OCI-LY3 (cell line): Measurements from ENCODE around the gene LDAH.

ENCODE experiments used
- H2AFZ ChIP-seq: fragments of 200-600, 300-600 bp; shearing (Covaris generic); 2 replicates; pipeline ENCODE4 v1.6.0; 2014; ENCODE audit warnings: antibody characterized with exemption, low read depth, low read length
- H3K27ac ChIP-seq: fragments of 200-600, 300-600 bp; sonication (generic); 2 replicates; pipeline ENCODE4 v1.5.1; 2014; ENCODE audit warnings: mild to moderate bottlenecking, low read length, moderate library complexity, mixed read lengths
- H3K27me3 ChIP-seq: fragments of 200-600, 300-600 bp; sonication (generic); 2 replicates; pipeline ENCODE4 v1.6.1; 2014; ENCODE audit warnings: low read depth, low read length, mixed read lengths
- H3K36me3 ChIP-seq: fragments of 200-600, 300-600 bp; sonication (generic); replicated peaks from 2 replicates; pipeline ENCODE3; 2014; ENCODE audit warnings: low read depth, low read length, mixed read lengths
- H3K4me1 ChIP-seq: fragments of 300-600, 200-600 bp; sonication (generic); 2 replicates; pipeline ENCODE4 v1.6.1; 2014; ENCODE audit warnings: low read length, mixed read lengths
- H3K4me2 ChIP-seq: fragments of 200-600, 300-600 bp; sonication (generic); 2 replicates; pipeline ENCODE4 v1.6.1; 2014; ENCODE audit warnings: low read length, mixed read lengths
- H3K4me3 ChIP-seq: fragments of 300-600, 200-600 bp; sonication (generic); 2 replicates; pipeline ENCODE4 v1.5.1; 2014; ENCODE audit warnings: antibody characterized with exemption, mild to moderate bottlenecking, low read length, moderate library complexity
- H3K79me2 ChIP-seq: fragments of 300-600, 200-600 bp; shearing (Covaris generic); 2 replicates; pipeline ENCODE4 v1.6.1; 2014; ENCODE audit warnings: mild to moderate bottlenecking, low read length, mixed read lengths
- H3K9ac ChIP-seq: fragments of 300-600, 200-600 bp; shearing (Covaris generic); 2 replicates; pipeline ENCODE4 v1.6.0; 2014; ENCODE audit warnings: mild to moderate bottlenecking, low read length, moderate library complexity
- H3K9me3 ChIP-seq: fragments of 200-600, 300-600 bp; shearing (Covaris generic); 2 replicates; pipeline ENCODE4 v1.6.1; 2014; ENCODE audit warnings: low read length, mixed read lengths; ENCODE audit not compliant: insufficient read depth
- H4K20me1 ChIP-seq: fragments of 200-600, 300-600 bp; sonication (generic); 2 replicates; pipeline ENCODE4 v1.6.1; 2016; ENCODE audit warnings: low read length, mixed read lengths; ENCODE audit not compliant: insufficient read depth
- EZH2phosphoT487 ChIP-seq: fragments of 200-600 bp; shearing (Covaris generic); IDR thresholded peaks from 2 replicates; pipeline ENCODE4 v1.6.1; 2018; ENCODE audit warnings: antibody characterized with exemption, mixed run types, low read depth
- TF ChIP-seq, protein P1 (sequence below): fragments of 200-600, 300-600 bp; sonication (generic); IDR thresholded peaks from 2 replicates; pipeline ENCODE4 v1.5.1; 2014; ENCODE audit warnings: antibody characterized with exemption, low read length, low read depth

Gene LDAH

DNA sequence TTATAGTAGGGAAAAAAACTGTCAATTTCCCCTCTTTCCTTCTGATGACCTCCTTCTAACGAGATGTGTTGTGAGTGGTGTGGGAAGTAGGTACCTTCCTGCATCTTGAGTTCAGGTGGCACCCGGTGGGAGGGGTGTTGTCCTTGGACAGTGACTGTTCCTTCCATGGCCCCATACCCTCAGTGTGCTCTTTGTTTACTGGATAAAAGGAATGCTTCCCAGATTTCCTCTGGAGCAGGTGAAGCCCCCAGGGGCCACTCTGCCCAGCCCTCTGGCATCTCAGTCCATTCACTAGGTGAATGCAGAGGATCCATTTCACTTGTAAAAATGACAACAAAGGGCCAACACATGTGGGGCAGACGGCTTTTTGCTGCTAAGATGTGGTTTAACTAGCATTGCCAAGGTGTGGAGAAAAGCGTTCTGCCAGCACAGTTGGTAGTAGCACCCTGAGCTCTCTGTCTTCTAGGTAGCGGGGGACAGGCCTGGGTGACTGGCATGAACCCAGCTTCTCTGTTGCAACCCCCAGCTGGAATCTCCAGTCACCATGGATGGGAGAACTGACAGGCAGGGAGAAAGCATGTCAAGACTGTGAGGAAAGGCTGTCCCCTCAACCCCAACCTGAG lies 149.1 kb downstream of the LDAH start:
- Histone ChIP-seq H3K27me3 (no peaks in the 10 kb centered on the region), H2AFZ (no peak overlapping the region), H4K20me1 (no peaks in the 10 kb centered on the region), H3K79me2 (peaks cover 67% of the 10 kb centered on the region), H3K4me2 (peak overlapping the region; percentile 89), H3K9me3 (no peaks in the 10 kb centered on the region), H3K36me3 (peaks cover 60% of the 10 kb centered on the region), H3K4me3 (no peak overlapping the region), H3K9ac (no peak overlapping the region), H3K27ac (peak overlapping the region; percentile 99), H3K4me1 (peaks cover 82% of the 10 kb centered on the region)
- TF ChIP-seq, protein P1, sequence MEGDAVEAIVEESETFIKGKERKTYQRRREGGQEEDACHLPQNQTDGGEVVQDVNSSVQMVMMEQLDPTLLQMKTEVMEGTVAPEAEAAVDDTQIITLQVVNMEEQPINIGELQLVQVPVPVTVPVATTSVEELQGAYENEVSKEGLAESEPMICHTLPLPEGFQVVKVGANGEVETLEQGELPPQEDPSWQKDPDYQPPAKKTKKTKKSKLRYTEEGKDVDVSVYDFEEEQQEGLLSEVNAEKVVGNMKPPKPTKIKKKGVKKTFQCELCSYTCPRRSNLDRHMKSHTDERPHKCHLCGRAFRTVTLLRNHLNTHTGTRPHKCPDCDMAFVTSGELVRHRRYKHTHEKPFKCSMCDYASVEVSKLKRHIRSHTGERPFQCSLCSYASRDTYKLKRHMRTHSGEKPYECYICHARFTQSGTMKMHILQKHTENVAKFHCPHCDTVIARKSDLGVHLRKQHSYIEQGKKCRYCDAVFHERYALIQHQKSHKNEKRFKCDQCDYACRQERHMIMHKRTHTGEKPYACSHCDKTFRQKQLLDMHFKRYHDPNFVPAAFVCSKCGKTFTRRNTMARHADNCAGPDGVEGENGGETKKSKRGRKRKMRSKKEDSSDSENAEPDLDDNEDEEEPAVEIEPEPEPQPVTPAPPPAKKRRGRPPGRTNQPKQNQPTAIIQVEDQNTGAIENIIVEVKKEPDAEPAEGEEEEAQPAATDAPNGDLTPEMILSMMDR, result no peak
- no peak for TF ChIP-seq EZH2phosphoT487

DNA sequence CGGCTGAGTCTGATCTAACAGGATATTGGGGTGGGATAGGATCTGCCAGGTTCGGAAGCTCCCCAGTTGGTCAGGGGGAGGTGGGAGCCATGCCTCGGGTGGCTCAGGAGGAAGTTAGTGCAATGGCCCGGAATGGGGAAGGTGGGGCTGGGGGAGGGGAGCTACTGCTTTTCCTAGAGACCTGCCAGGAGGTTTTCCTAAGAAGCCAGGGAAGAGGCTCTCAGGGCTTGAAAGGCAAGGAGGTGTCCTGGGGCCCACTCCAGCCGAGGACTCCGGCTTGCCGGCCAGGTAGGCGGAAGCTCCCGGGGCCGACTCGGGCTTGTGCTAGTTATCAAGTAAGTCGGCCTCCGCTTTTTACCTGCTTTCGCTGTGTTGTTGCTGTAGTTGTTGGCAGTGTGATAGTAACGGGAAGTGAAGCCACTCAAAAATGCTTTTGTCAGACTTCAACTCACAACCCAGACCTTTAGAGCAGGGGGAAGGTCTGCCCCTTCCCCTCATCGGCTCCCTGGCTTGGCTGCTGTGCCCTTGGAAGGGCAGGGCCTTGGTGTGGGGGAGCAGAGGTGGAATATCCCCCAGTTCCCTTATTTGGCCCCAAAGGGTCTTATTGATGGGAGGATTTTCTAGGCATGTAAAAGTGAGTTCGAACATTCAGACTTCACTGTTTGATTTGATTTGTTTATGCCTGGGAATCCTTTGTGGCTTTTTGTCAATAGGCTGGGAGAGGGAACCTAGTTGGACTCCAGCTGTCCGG lies 150.5 kb downstream of the LDAH start:
- Histone ChIP-seq H3K79me2 (peaks cover 71% of the 10 kb centered on the region), H4K20me1 (no peaks in the 10 kb centered on the region), H3K4me1 (peaks cover 73% of the 10 kb centered on the region), H3K9ac (peak overlapping the region; percentile 64), H3K4me3 (peak overlapping the region; percentile 60), H3K27me3 (no peaks in the 10 kb centered on the region), H3K27ac (peak overlapping the region; percentile 99), H3K36me3 (peaks cover 51% of the 10 kb centered on the region), H3K4me2 (peak overlapping the region; percentile 89), H3K9me3 (no peaks in the 10 kb centered on the region), H2AFZ (0 out of 2 replicates have a peak overlapping the region, but pooled peaks have one; percentile 5)
- TF ChIP-seq EZH2phosphoT487, result no peak
- TF ChIP-seq, protein P1, result no peak

DNA sequence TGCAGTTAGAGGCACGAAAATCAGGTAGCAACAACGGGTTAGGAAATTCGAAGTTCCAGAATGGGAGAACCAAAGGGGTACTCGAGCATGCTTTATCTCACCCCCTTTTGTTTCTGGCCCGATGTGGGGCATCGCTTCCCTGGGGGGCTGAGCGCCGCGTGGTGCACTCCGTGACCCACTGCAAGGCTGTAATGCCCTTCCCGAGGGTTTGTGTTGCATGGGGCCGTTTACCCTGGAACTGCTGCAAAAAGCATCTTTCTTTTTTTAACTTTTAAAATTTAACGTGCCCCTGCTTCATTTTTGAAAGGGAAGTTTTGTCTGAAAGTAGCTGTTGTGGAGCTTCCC lies 151.2 kb downstream of the LDAH start:
- Histone ChIP-seq H3K9ac (peak overlapping the region; percentile 64), H3K27ac (peak overlapping the region; percentile 99), H3K36me3 (peaks cover 51% of the 10 kb centered on the region), H3K79me2 (peaks cover 71% of the 10 kb centered on the region), H3K4me2 (peak overlapping the region; percentile 89), H3K4me1 (peaks cover 67% of the 10 kb centered on the region), H4K20me1 (no peaks in the 10 kb centered on the region), H3K9me3 (no peaks in the 10 kb centered on the region), H3K4me3 (peak overlapping the region; percentile 60), H2AFZ (no peak overlapping the region), H3K27me3 (peaks cover under 1% of the 10 kb centered on the region; the same call in 1 of the 2 replicates)
- TF ChIP-seq EZH2phosphoT487, result no peak
- TF ChIP-seq, protein P1, result no peak

DNA sequence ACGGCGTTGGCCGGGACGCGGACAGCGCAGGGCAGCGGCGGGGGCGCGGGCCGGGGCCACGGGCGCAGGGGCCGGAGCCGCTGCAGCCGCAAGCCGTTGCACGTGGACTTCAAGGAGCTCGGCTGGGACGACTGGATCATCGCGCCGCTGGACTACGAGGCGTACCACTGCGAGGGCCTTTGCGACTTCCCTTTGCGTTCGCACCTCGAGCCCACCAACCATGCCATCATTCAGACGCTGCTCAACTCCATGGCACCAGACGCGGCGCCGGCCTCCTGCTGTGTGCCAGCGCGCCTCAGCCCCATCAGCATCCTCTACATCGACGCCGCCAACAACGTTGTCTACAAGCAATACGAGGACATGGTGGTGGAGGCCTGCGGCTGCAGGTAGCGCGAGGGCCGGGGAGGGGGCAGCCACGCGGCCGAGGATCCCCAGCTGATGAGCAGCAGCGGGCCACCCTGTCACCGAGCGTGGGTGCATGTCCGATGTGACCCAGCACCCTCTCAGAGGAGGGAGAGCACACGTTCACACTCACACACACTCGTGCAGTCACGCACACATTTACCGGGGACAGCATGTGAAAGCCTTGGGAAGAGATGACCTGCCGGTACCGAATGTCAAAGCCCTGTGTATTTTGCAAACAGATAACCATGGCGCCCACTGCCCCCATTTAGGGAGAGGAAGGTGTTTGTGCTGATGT lies 151.7 kb downstream of the LDAH start:
- peaks cover 71% of the 10 kb centered on the region for H3K79me2 ChIP-seq
- no peak overlapping the region for H3K9ac ChIP-seq
- H3K4me2 ChIP-seq, result peak overlapping the region; percentile 89
- no peaks in the 10 kb centered on the region for H3K9me3 ChIP-seq
- H3K27me3 ChIP-seq, result peaks cover 6% of the 10 kb centered on the region
- H3K36me3 ChIP-seq, result peaks cover 51% of the 10 kb centered on the region
- no peak for TF ChIP-seq EZH2phosphoT487
- TF ChIP-seq, protein P1, result no peak
- no peak overlapping the region for H3K27ac ChIP-seq
- peak overlapping the region; percentile 60; the same call in 1 of the 2 replicates for H3K4me3 ChIP-seq
- peaks cover 61% of the 10 kb centered on the region for H3K4me1 ChIP-seq
- H4K20me1 ChIP-seq, result no peaks in the 10 kb centered on the region
- H2AFZ ChIP-seq, result no peak overlapping the region
